HG03095 (cell line): ENCODE data around the gene CTNNA2.

ENCODE experiments used
- ATAC-seq: cut with Tn5 transposase; IDR thresholded peaks from one replicate; pipeline ENCODE4 v1.9.1; 2021; ENCODE audit warnings: moderate library complexity; ENCODE audit not compliant: unreplicated experiment

Gene CTNNA2

DNA sequence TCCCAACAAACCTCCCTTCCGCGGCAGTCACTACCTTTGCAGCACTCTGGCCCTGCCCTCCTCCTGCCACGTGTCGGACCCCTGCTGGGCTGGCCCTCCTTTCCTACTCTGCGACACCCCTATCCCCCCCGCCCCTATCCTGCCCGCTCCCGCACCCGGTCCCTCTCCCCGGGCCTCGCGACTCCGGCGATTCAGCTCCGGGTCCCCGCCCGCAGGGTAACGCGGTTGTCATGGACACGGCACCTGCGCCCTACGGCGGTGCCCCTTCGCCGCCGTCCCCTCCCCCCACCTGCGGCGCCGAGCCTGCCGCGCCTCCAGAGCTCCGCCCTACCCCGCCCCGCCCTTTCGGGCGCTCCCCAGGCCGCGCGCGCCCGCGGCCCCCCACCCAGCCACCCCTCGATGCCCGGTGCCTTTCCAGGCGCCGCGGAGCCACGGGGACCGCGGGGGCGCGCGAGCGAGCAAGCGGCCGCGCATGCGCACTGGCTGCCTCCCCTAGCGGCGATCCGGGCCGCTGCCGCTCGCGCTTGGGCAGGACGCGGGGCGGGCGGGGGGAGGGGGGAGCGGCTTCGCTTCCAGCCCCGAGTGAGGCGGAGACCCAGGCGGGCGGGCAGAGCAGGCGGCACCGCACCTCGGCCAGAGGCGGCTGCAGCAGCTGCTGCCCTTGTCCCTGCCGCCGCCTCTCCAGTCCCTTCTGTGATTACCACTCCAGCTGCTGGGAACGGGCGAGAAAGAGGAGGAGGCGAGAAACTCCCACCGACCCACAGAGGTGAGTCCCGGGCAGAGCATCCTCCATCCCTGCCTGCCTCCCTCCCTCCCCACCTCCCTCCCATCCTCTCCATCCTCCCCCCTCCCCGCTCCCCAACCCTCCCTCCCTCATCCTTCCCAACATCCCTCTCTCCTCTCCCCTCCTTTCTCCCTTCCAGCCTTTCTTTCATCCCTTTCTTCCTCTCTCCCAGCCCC, at the start of gene CTNNA2:
CTNNA2 (plus strand) TSS at position 610 of the 960 bp plus-strand sequence.
- no peak for ATAC-seq

DNA sequence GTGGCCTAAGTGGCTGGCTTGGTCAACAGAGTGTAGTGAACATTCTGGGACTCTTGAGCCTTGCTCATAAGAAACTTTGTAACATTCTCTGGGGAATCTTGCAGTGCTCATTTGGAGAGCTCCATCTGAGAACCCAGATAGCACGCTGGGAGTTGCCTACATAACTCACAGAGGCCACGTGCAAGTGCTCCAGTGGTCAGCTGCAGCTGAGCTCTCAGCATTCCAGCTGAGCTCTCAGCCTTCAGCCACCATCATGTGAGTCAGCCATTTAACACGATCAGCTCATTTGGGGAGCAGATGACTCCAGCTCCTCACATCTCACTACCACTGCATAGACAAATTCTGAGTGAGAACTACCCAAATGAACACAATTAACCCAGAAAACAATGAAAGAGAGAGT, 25.5 kb upstream of the CTNNA2 start:
- ATAC-seq = no peak

DNA sequence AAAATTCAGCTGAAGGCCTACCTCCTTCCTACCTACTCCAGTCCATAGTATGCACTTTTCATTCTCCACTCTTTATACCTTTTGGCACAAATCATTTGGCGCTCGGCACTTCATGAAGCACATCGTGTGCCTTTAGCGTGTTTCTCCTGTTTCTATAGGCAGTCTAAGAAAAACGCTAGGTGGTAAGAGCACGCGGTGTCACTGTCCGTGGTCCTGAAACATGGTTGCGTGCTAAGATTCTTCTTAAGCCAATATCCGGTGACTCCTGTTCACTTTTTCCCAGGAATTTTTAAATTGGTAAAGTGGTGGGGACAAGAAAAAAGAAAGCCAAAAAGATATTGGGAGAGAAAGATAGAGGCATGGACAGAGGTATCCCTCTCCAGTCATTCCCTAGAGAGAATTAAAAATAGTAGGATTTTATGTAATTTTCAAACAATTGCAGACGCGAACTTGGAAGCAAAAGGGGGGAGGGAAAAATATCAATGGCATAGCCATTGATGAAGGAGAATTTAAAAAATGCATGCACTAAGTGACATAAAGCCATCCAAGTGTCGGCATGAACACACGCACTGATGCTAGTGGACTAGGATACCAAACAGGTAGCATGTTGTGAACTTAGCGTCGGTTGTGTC, 1.4 kb upstream of the CTNNA2 start:
- no peak for ATAC-seq

DNA sequence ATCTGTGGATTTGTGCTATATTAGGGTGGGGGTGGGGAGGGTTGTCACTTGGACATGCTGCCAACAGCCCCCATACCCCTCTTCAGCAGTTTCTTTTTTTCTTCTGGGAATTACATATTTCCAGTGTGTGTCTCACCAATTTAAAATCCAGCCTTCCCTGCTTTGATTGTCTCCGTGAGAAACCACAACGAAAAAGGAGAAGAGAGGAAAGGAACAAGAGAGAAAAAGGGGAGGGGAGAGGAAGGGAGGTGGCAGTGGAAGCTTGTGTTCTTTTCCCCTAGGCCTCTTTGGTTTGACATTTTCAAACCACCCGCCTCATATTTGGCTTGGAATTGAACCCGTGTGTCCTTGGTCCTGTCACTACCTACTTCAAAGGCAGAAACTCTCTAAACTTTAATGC, 860 bp downstream of the CTNNA2 start:
- no peak for ATAC-seq

DNA sequence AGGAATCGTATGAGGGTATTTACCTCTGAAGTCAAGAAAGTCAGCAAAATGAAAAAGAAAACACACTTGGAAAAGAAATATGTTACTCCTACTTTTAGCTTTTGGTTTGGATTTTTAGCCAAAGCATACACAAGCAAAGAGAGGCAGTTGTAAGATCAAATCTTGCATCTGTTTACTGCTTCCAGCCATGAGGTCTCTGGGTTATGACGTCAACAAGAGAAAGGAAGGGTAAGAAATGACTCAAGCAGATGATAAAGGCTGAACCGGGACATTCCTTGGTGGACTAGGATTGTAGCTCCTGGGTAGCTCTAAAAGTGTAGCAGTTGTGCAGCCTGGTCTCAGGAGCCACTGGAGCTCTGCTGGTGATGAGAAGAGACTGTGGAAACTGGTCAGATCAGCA, 16.8 kb downstream of the CTNNA2 start:
- ATAC-seq = no peak

DNA sequence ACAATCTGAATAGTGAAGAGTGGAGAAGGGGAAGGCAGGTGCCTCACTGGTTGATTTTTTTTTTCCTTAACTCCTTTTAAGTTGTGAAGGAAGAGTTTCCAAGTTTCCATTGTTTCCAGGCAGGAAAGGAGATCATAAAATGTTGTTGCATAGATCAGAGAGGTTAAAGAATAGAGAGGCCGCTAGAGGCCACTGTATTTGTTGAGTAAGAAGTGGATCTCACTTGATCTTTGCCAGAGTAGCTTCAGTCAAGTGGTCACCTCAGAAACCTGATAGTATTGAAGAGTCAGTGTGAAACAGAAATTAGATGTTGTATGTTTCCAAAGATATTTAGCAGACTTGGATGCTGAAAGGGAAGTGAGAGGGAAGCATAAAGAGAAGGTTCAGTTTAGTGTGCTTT, 17.6 kb downstream of the CTNNA2 start:
- ATAC-seq = no peak

DNA sequence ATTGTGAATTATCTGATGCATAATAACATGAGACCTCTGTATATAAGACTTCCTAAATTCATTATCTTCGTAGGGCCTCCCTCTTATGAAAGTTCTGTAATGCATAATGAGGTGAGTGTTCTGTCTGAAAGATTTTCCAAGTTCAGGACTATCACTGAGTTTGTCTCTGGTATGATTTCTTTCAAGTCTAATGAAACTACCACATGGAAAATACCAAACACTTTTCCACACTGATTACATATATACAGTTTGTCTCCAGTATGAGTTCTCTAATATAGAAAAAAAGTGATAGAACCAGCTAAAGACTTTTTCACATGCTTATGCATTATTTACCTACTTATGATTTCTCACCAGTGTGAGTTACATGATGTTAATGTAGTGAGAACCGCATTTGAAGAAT, 34.7 kb downstream of the CTNNA2 start:
- no peak for ATAC-seq

DNA sequence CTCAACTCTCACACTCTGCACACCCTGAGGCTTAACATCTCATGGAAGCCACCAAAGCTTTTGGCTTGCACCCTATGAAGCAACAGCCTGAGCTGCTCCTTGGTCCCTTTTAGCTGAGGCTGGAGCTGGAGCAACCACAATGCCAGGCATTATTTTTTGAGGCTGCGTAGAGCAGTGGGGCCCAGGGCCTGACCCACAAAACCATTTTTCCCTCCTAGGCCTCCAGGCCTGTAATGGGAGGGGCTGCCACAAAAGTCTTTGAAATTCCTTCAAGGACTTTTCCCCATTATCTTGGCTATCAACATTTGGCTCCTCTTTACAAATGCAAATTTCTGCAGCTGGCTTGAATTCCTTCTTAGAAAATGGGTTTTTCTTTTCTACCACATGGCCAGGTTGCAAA, 39.8 kb downstream of the CTNNA2 start:
- no peak for ATAC-seq

DNA sequence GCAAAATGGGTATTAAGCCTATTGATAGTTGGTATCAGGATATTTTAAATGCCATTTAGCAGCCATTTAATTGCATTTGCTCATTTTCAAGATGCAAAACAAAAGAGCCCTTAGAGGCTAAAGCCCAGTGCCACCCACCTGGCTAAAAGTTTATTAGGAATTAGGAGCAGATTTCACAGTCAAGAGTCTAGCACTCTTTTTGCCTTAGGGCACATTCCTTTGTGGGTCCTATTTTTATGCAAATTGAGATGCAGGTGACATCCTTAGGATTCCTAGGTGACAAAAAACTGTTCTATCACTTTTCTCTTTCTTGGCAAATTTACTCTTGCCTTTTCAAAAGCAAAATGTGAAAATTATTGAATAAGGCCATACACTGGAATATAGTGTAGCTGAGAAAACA, 42.0 kb downstream of the CTNNA2 start:
- ATAC-seq = no peak

DNA sequence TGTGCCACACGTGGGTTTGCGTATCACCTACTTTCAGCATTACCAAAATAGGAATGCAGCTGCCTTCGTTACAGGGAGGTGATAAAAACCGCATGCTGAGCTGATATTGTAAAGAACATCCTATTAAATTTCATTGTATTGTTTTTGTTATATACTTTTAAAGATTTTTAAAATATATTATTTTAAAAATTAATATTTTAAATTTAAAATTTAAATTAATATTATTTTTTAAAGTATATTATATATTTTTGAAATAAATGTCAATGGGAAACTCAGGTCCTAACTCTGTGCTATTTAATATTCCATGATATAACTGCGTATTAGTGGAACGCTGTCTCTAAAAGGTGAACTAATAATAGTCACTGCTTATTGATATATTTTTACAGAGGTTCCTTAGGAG, 51.2 kb downstream of the CTNNA2 start:
- no peak for ATAC-seq

DNA sequence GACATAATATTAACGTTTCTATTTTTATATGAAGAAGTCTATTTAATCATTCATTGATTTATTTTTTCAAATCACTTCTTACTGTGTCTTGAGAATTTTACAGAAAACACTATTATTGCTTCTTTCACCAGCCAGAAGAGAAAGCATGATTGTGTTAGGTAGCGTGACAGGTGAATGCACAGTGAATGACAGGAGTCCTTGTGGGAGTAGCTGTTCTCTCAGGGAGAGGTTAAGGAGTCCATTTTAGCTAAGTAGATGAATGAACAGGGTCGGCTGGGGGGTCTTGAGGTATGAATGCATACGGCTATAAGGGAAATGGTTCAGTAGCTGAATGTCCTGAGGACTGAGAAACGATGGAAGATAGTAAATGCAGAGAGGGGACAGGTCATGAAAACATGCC, 56.2 kb downstream of the CTNNA2 start:
- ATAC-seq = no peak

DNA sequence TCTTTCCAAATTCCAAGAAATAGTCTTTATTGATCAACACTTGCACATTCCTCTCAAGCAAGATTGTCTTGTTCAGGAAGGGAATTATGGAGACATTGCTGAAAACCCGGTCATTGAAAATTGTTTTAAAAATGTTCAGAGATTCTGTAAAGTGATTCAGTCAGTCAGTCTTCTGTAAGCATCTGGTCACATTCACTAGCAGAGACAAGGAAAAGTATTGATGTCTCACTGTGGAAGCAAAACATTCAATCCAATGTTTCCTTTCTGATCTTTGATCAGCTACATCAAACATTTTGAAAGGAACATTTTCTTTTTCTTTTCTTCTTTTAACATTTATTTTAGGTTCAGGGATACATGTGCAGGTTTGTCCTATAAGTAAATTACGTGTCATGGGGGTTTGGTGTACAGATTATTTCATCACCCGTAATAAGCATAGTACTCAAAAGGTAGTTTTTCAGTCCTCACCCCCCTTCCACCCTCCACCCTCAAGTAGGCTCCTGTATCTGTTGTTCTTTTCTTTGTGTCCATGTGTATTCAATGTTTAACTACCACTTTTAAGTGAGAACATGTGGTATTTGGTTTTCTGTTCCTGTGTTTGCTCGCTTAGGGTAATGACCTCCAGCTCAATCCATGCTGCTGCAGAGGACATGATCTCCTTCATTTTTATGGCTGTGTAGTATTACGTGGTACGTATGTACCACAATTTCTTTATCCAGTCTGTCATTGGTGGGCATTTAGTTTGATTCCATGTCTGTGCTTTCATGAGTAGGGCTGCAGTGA, 61.2 kb downstream of the CTNNA2 start:
- ATAC-seq = no peak

DNA sequence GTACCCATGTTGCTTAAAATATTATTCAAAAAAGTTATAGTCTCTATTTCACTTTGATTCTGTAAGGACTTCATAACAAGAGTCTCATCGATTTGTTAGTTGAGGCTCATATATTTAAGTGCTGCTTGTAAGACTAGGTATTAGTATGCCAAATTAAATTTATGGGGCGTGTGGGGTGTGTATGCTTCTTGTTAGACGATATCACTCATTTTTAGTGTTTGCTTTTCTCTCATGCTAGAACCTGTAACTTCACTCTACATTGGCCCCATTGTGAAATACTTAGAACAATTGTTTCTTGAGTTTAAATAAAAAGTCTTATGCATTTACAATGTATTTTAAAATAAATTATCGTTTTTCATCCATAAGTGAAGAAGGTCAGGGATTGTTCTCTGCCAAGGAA, 63.6 kb downstream of the CTNNA2 start:
- no peak for ATAC-seq

DNA sequence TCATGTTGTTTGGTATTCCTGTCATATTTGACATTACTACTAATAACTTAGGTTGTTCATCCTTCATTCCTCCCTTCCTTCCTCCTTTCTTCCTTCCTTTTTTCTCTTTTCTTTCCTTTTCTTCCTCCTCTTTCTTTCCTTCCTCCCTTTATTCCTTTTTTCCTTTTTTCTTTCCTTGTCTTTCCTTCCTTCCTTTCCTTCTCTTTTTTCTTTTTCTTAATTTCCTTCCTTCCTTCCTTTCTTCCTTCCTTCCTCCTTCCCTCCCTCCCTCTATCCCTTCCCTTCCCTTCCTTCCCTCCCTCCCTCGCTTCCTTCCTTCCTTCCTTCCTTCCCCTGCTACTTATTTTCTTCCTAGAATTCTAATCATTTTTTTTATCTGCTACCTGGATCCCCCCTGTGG, 66.1 kb downstream of the CTNNA2 start:
- ATAC-seq = no peak

DNA sequence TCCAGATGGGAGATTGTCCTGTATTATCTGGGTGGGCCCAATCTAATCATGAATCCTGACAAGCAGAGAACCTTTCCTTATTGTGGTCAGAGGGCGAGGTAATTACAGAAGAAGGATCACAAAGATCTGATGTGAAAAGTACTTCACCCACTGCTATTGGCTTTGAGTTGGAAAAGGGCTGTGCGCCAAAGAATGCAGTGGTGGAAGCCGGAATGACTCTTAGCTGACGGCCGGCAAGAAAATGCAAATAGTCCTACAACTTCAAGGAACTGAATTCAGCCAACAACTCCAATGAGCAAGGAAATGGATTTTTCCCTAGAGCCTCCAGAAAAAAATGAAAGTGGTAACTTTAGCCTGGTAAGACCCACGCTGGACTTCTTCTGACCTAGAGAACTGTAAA, 67.3 kb downstream of the CTNNA2 start:
- ATAC-seq = no peak

DNA sequence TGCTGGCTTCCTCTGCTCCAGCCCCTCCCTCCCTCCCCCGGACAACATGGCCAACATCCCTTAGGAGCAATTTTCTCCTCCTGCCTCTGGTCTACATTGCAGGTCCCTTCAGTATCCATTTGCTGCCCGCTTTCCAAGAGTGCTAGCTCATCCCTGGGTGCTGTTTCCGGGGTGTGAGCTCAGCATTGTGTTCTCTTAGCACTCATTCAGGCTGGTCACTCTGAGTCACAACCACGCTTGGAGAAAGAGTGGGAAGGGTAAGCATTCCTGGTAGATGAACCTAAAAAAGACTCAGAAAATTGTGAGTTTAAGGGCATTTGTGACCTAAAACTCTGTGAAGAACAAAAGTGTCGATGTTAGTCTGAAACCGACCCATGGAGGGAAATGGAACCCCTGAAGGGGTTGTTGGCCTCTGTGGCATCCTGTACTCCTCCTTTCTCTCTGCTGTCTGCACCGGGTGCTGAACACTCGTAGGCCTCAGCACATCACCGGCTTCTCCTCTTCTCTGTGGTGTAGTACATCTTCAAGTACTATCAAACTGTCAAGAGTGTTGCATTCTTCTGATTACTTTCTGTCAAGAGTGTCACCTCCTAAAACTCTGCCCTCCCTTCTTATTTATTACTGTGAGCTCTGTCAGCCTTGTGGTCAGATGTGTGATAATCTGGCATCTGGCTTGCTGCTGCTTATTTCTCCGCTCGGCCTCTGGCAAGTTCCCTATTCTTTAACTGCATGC, 73.0 kb downstream of the CTNNA2 start:
- ATAC-seq = no peak

DNA sequence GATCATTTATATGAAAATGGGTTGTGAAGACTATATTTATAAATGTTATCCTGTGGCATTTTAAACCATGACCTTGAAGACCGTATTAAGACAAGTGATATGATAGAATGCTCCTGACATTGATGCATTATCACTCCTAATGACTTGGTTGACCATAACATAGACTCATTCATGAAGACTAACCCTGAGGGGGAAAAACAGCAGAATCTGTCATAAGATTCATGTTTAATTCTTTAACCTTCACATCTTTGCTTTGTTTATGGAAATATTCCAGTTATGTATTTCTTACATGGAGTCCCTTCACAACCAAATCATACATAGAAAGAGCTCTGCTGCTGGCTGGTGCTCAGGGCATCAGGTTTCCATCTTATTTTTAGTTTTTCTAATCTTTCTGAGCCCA, 78.4 kb downstream of the CTNNA2 start:
- ATAC-seq = no peak

DNA sequence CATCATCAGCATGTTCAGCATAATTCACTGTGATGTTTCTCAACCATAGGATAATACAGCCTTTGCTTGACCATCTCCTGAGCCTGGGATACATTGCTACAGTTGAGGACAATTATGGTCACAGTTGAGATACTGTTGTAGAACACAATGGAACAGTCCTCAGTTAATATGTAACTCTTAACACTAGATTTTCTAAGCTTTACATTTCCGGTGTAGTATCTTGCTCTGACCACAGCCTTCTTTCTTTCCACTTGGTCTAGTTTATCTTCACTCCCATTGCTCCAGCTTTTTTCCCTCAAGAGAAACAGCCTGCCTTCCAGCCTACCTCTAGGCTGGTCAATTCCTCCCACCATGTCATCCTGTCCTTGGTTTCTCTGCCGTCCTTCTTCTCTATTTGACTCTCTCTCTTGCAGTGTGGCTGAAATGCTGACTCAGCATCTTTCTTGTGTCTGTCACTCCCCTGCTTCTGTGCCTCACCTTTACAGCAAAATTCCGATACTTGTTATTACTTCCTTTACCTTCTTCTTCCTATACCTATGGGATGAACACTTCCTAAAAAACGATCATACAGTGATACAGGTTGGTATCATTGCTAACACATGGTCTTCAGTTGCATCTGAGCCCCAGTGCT, 80.5 kb downstream of the CTNNA2 start:
- no peak for ATAC-seq

DNA sequence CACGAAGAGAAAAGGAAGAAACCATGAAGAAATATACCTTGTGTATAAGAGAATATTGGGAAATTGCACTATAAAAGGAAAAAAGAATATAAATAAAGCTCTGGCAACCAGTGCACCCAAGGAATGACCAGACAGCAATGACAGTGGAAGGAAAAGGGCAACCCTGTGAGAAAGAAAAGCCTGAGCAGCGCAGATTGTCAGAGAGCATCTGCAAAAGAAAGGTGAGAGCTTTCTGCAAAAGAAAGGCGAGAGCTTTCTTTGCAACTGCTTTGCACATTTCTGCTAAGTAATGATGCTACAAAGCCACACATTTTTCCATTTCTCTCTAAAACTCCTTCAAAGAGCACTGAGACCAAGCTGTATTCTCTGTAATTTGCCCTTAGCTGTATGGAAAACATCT, 83.6 kb downstream of the CTNNA2 start:
- no peak for ATAC-seq

DNA sequence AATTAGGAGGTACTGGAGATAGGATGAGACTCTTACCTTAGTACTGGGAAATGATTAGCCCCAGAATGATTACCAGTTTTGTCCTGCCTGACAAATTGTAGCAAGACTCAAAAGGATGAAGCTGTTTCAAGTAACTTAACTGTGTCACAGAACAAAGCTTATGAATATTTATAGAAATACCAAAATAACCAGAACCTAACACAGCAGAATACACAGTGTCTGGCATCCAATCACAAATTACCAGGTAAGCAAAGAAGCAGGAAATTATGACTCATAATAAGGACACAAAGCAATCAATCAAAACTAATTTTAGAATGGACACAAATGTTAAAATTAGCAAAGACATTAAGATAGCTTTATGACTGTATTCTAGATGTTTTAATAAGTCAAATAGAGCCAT, 91.9 kb downstream of the CTNNA2 start:
- ATAC-seq = no peak
